Stimulated activated CD4-positive, alpha-beta T cell treated with anti-CD3 and anti-CD28 coated beads, Interleukin-4, amount 100 ng/mL, for 1 hour (primary cell): ENCODE data around the gene IFT27.
"Not testable (repeated sequence)": the region's sequence is repeated elsewhere in the genome, so short reads cannot be mapped to it uniquely, and the experiment has no call there.

Experiments
- DNase-seq: peaks from one replicate; pipeline ENCODE4 v3.0.0-alpha.2; 2020

The IFT27 gene

DNA sequence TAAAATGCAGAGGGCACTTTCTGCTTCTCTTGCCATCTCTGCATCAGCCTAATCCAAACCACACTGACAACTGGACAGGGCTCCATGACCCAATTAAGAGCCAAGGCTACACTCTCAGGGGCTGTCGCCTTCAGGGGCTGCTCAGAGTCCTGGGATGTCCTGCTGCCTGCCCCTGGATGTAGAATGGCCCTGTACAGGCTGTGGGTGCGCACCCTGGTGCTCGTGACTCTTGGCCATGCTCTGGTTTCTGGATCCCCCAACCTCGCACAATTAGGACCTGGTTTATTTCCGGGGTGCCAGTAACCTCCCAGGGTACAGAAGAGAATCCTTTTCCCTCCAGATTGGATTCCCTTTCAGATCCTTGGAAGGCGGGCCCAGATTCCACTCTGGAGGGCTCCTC is 11.3 kb downstream of the IFT27 start:
- no peak for DNase-seq

GRCh38 chr22:36764060-36764459 is 11.9 kb downstream of the IFT27 start:
- DNase-seq = no peak

- no peak for DNase-seq
Observed at GRCh38 chr22:36763576-36763975, 12.3 kb downstream of the IFT27 start.

- no peak for DNase-seq
Observed at GRCh38 chr22:36762687-36763260, 13.1 kb downstream of the IFT27 start.

DNA sequence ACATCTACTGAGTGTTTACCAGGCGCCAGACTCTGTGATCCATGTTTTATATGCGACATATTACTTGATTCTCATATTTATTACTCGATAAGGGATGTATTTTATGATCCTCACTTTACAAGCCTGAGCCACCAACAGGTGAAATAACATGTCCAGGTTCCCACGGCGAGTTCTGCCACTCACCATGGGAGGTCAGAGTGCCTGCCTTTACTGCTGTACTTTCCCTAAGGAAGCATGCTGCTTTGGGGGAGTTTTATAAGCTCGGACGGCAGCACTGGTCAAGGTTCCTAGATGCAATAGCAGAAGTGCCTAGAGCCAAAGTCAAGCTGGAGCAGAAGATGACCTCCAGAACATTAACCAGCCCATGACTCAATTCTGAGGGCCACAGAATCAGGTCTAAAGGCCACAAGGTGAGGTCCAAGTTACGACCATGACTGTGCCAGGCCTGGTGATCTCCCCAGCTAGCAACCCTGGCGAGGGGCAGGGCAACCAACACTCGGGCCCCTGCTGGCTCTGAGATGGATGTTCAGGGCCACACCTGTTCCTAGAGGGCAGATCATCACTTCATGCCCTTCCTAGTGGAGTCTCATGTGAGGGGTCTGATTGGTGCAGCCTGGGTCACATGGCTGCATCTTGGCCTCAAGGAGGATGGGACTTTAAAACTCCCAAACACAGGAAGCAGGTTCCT is 14.2 kb downstream of the IFT27 start:
- no peak for DNase-seq

DNA sequence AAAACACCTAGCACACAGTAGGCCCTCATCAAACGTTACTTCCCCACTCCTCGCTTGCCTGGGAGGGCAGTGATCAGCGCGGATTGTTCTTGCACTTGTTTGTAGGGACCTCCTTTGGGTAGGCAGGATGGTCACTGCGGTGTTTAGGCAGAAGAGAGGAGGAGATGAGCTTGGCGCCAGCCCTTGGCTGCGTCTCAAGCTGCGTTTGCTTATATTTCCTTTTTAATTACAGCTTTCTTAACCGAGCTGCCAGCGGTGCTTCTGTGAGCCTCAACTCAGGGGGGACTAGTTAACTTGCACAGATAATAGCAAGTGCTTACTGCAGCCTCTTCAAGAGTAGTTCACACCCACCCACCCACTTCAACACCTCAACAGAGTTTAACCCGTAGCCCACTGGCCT is 15.1 kb downstream of the IFT27 start:
- no peak for DNase-seq

DNA sequence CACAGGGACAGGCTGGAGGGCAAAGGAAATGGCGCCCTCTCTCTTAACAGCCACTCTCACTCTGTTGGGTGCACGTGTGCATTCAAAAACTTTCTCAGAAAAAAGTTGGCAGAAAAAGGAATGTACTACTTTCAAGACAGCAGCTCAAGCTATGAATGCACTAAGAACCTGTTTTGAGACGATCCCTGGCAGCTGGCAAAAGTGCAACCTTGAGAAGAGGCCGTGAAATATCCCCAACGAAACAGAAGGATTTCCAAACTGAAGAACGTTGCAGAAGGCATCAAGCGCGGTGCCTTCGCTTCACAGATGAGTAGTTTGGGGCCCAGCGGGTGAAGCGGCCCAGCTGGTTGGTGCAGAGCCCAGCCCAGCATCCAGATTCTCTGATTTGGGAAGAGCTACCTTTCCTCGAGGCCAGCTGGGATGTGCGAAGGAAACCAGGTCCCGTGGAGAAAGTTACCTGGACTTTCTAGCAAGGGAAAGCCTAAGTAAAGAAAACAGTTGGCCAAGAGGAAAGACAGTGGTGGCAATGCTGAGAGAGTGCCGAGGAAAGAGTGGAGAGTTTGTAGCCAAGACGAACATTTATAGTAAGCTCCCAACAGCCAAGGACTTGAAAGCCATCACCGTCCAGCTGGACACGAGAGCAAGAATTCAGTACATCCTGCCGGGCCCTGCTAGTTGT is 16.3 kb downstream of the IFT27 start:
- no peak for DNase-seq

GRCh38 chr22:36758792-36759271 is 17.1 kb downstream of the IFT27 start:
- DNase-seq = no peak

DNA sequence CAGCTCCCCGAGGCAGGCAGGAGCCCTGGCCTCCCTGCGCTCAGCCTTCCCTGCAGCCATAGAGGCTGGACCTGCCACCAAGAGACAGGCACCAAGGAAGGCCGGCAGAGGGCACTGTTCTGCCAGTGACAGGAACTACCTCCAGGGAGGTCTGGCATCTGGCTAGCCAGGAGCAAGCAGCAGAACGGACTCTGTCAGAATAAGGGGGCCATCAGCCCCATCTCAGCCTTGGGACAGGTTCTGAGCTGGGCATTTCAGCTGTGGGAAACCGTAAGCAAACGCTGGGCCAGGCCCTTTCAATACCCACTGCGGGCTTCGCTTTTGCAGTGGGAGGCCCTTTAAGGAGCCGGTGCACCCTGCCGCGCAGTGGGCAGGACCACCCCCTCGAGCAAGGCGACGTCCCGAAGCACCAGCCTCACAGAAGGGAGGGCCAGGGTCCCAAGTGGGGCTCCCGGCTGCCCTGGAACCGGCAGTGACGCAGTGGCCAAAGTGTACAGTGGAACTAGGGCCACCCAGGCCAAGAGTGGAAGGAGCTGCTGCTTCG is 18.2 kb downstream of the IFT27 start:
- peak; percentile 78 for DNase-seq

DNA sequence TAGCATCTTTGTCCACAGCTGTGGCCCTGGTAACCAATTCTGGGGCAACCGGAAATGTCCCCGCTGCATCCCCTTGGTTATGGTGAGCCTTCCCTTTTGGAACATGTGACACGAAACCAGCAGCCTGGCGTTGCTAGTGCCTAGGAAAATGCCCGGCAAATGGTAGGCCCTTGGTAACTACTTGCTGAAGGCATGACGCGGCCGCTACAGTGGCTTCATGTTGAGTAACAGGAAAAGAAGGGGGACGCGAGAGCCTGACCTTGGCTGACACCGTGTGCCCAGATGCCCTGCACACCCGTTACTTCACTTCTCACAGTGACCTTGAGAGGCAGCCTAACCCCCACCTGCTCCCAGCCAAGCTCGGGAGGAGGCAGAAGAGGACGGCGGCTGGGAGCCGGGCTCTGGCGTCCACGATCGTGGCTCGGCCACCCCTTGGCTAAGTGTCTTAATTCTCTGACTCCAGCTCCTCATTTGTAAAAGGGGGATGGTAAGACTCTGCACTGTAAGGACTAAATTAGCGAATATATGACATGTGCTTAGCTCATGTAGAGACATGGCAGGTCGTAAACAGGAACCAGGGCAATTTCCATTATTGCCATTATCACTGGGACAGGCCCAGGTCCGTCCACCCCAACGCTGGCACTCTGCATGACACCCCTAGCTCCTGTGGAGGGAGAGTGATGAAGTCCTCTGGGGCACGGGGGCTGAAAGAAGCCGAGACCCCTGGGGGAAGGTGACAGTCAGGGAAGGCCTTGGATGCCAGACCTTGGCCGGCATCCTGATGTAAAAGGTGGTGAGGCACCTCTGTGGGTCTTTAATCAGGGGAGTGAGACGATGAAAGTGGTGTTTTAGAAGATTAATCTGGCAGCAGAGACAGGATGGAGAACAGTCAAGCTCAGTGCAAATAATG is 18.9 kb downstream of the IFT27 start:
- DNase-seq = no peak

GRCh38 chr22:36756031-36756430 is 19.9 kb downstream of the IFT27 start:
- no peak for DNase-seq

DNA sequence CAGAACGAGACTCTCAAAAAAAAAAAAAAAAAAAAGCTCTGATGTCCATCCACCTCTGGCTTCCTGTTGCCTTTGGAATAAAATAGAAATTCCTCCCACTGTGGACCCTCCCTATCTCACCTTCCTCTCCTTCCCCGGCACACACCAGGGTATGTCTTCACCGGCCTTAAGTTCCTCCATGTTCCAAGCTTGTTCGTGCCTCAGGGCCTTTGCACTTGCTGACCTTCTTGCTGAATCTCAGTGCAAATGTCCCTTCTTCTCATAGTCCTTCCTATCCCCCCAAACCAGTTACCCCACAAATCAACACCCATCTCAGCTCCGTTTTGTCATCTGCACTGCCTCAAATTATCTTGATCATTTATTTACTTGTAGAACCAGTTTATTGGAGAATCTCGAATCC is 20.6 kb downstream of the IFT27 start:
- DNase-seq = no peak

DNA sequence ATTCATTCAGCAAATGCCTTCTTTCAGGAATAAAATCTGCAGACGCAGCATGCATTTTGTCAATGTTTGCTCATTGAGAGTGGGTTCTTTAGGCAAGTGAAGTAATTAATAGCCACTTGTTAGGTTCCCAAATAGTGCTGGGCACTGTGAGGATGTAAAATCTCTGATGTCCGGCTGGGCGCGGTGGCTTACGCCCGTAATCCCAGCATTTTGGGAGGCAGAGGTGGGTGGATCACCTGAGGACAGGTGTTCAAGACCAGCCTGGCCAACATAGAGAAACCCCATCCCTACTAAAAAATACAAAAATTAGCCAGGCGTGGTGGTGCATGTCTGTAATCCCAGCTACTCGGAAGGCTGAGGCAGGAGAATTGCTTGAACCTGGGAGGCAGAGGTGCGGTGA is 21.0 kb downstream of the IFT27 start:
- not testable (repeated sequence) for DNase-seq

GRCh38 chr22:36753916-36754315 is 22.0 kb downstream of the IFT27 start:
- DNase-seq = no peak

DNA sequence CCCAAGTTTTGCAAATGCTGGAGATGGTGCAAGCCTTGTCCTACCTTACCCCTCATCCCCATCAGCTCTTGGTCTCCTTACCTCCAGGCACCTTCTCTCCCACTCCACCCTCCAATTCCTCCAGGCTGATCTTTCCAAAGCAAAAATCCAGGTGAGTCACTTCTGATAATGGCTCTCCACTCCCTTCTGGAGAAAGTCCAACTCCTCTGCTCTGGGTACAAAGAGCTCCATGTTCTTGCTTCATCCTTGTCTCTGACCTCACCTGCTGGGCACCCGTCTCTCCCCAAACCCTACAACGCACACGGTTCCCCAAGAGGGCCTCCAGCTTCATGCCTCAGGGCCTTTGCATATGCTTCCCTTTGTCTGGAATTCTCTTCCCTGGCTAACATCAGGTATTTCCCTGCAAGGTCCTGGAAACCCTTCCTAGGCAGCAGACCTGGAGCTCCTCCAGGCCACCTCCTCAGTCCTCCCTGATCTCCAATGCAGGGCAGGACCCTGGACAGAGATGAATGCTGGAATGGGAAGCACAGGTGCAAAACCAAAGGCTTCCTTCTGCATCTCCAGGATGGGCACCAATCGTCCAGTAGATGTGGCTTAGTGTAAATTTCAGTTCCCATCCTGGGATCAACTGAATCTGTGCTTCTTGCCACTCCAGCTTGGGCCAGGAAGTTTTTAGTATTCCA is 22.7 kb downstream of the IFT27 start:
- DNase-seq = no peak

DNA sequence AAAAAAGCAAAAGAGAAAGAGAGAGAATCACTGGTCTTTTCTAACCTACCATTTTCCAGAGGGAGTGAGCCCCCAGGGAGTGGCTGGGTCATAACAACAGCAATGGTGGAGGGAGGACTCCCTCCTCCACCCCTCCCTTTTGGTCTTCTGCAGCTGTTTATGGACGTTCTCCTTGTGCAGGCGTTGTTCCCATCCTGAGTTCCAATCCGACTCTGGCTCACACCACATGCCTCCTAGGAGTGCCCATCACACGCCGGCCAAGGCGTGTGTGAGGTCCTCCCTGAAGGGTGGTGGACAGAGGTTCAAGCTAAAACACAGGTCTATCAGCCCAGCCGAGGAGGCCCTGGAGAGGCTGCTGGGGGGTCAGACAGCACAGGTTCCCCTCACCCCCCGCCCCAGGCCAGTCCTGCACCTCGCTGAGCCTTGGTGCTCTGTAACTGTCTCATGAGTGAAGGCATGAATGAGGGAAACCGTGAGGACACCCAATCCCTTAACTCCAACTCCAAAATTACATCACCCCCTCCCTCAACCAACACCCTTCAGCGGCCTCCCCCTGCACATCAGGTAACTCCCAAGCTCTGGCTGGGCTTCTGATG is 29.4 kb downstream of the IFT27 start:
- no peak for DNase-seq

DNA sequence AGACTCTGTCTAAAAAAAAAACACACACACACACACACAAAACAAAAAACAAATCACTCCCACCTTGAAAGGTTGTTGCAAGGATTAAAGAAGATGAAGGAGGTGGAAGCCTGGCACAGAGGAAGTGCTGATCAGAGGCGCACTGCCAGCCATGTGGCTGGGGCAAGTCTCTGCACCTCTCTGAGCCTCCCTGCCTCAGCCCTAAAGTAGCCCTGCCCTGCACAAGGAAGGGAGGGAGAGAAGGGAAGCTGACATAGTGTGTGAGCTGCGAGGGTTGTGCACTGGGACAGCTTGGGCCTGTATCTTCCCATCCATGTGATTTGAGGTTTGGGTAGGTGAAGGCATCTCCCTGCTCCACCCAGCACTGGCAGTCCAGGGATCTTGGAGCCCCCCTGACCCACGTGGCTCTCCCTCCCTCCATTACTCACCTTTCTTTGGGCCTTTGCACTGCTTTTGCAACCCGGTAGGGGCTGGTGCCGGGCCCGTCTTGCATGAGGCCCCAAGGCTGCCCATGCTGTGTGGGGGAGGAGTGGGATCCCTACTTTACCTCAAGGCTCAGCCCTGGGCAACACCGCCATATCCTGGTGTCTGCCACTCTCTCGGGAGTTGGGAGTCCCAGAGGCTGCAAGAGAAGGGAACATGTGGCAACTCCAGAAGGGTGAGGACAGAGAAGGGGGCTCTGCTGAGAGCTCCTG is 30.5 kb downstream of the IFT27 start:
- no peak for DNase-seq

- no peak for DNase-seq
Observed at GRCh38 chr22:36744791-36745190, 31.1 kb downstream of the IFT27 start.

DNA sequence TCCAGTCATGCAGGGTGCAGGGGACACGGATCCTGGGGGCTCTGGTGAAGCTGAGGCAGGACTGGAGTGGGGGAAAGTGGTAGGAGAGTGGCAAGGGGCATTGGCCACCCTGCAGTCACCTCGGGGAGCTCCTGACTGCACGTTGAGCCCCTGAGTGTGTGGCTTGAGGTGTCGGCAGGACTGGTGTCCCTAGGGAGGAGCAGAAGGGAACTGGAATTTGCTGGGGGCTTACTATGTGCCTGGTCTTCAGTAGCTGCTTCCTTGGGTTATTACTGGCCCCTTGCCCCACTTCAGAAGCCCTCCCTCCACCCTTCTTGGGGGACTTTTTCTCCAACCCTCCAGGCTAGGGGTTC is 31.5 kb downstream of the IFT27 start:
- no peak for DNase-seq

- DNase-seq = no peak
Observed at GRCh38 chr22:36743591-36744412, 32.1 kb downstream of the IFT27 start.
